Measurements from ENCODE around the gene PRDM9.
"Not testable (repeated sequence)": the region's sequence is repeated elsewhere in the genome, so short reads cannot be mapped to it uniquely, and the experiment has no call there.

The PRDM9 gene

GRCh38 chr5:23473915-23474314 lies 33.5 kb upstream of the PRDM9 start:
- Histone ChIP-seq H3K27ac (no peak overlapping the region), H3K36me3 (no peaks in the 10 kb centered on the region), H3K4me1 (ENCODE audit: control insufficient read depth in 1 of 2, insufficient read depth in 1 of 2, low read depth in 1 of 2, low read length in 1 of 2) (no peaks in the 10 kb centered on the region), H3K27me3 (no peaks in the 10 kb centered on the region), H3K9me3 (no peaks in the 10 kb centered on the region), H3K4me3 (ENCODE audit: low read depth in 1 of 2, low read length in 1 of 2) (no peak overlapping the region)
- TF ChIP-seq CTCF (IDR thresholded peaks at IDR 0.05) = no peak

GRCh38 chr5:23474315-23474714 lies 33.1 kb upstream of the PRDM9 start:
- H3K27ac ChIP-seq = no peak overlapping the region
- no peaks in the 10 kb centered on the region for H3K27me3 ChIP-seq
- no peak overlapping the region for H3K4me3 ChIP-seq (ENCODE audit: low read depth in 1 of 2, low read length in 1 of 2)
- H3K9me3 ChIP-seq = no peaks in the 10 kb centered on the region
- H3K36me3 ChIP-seq = no peaks in the 10 kb centered on the region
- TF ChIP-seq CTCF (IDR thresholded peaks at IDR 0.05) = no peak
- no peaks in the 10 kb centered on the region for H3K4me1 ChIP-seq (ENCODE audit: control insufficient read depth in 1 of 2, insufficient read depth in 1 of 2, low read depth in 1 of 2, low read length in 1 of 2)

GRCh38 chr5:23476580-23476979 lies 30.8 kb upstream of the PRDM9 start:
- H3K27me3 ChIP-seq = no peaks in the 10 kb centered on the region
- H3K27ac ChIP-seq = no peak overlapping the region
- H3K4me1 ChIP-seq (ENCODE audit: control insufficient read depth in 1 of 2, insufficient read depth in 1 of 2, low read depth in 1 of 2, low read length in 1 of 2) = no peaks in the 10 kb centered on the region
- no peaks in the 10 kb centered on the region for H3K9me3 ChIP-seq
- no peak overlapping the region for H3K4me3 ChIP-seq (ENCODE audit: low read depth in 1 of 2, low read length in 1 of 2)
- no peaks in the 10 kb centered on the region for H3K36me3 ChIP-seq
- TF ChIP-seq CTCF (IDR thresholded peaks at IDR 0.05) = no peak

GRCh38 chr5:23482642-23483041 lies 24.8 kb upstream of the PRDM9 start:
- Histone ChIP-seq H3K4me1 (ENCODE audit: control insufficient read depth in 1 of 2, insufficient read depth in 1 of 2, low read depth in 1 of 2, low read length in 1 of 2) (no peaks in the 10 kb centered on the region), H3K4me3 (ENCODE audit: low read depth in 1 of 2, low read length in 1 of 2) (no peak overlapping the region), H3K36me3 (no peaks in the 10 kb centered on the region), H3K27ac (no peak overlapping the region), H3K27me3 (no peaks in the 10 kb centered on the region), H3K9me3 (no peaks in the 10 kb centered on the region)
- no peak for TF ChIP-seq CTCF (IDR thresholded peaks at IDR 0.05)

- H3K4me1 ChIP-seq (ENCODE audit: control insufficient read depth in 1 of 2, insufficient read depth in 1 of 2, low read depth in 1 of 2, low read length in 1 of 2) = no peaks in the 10 kb centered on the region
- H3K27ac ChIP-seq = no peak overlapping the region
- H3K9me3 ChIP-seq = no peaks in the 10 kb centered on the region
- H3K36me3 ChIP-seq = no peaks in the 10 kb centered on the region
- TF ChIP-seq CTCF (IDR thresholded peaks at IDR 0.05) = no peak
- H3K27me3 ChIP-seq = no peaks in the 10 kb centered on the region
- H3K4me3 ChIP-seq (ENCODE audit: low read depth in 1 of 2, low read length in 1 of 2) = no peak overlapping the region
Observed at GRCh38 chr5:23483090-23483489, 24.3 kb upstream of the PRDM9 start.

GRCh38 chr5:23484096-23484495 lies 23.3 kb upstream of the PRDM9 start:
- Histone ChIP-seq H3K9me3 (no peaks in the 10 kb centered on the region), H3K4me1 (ENCODE audit: control insufficient read depth in 1 of 2, insufficient read depth in 1 of 2, low read depth in 1 of 2, low read length in 1 of 2) (no peaks in the 10 kb centered on the region), H3K27ac (no peak overlapping the region), H3K27me3 (no peaks in the 10 kb centered on the region), H3K36me3 (no peaks in the 10 kb centered on the region), H3K4me3 (ENCODE audit: low read depth in 1 of 2, low read length in 1 of 2) (no peak overlapping the region)
- TF ChIP-seq CTCF (IDR thresholded peaks at IDR 0.05) = no peak

GRCh38 chr5:23486227-23486626 lies 21.2 kb upstream of the PRDM9 start:
- H3K9me3 ChIP-seq; H3K27ac ChIP-seq; H3K27me3 ChIP-seq; H3K4me1 ChIP-seq (ENCODE audit: control insufficient read depth in 1 of 2, insufficient read depth in 1 of 2, low read depth in 1 of 2, low read length in 1 of 2); H3K36me3 ChIP-seq; H3K4me3 ChIP-seq (ENCODE audit: low read depth in 1 of 2, low read length in 1 of 2): not testable (repeated sequence)
